Esophagus squamous epithelium (tissue), 4 donors: ENCODE results near the gene FAM53B.

Source experiments
- POLR2A ChIP-seq, 4 donors: fragments of 450-650 bp; IDR thresholded peaks; one replicate each; pipeline ENCODE4 v1.6.1; 2017; ENCODE audit warnings: antibody characterized with exemption in 4 of 4, mild to moderate bottlenecking in 4 of 4, moderate library complexity in 3 of 4
- TF ChIP-seq, protein P1 (sequence below), 6 experiments: fragments of 450-650 bp in 4 of 6; fragments of 200-600 bp in 2 of 6; sonication (generic) in 2 of 6; IDR thresholded peaks; one replicate each; pipeline ENCODE4 v1.5.1; 2016 to 2019; ENCODE audit warnings: antibody characterized with exemption in 6 of 6, mild to moderate bottlenecking in 4 of 6, moderate library complexity in 4 of 6

DNA sequence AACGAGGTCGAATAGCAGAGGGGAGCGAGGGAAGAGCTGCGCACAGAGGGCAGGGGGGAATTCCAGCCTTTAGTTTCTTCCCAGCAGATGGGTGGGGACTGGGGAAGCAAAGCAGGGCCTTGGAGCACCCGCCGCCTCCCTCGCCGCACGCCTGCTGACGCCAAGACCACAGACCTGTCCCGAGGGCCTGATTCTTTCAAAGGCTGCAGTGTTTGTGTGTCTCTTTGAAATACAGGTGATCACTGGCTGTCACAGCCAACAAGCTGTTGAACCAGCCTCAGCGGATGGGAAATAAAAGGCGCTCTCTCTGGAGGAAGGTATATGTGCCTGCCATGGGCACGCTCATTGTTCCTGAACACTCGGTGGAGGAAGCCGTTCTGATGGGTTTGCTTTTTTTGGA, 119.3 kb downstream of the FAM53B start:
- TF ChIP-seq, protein P1, sequence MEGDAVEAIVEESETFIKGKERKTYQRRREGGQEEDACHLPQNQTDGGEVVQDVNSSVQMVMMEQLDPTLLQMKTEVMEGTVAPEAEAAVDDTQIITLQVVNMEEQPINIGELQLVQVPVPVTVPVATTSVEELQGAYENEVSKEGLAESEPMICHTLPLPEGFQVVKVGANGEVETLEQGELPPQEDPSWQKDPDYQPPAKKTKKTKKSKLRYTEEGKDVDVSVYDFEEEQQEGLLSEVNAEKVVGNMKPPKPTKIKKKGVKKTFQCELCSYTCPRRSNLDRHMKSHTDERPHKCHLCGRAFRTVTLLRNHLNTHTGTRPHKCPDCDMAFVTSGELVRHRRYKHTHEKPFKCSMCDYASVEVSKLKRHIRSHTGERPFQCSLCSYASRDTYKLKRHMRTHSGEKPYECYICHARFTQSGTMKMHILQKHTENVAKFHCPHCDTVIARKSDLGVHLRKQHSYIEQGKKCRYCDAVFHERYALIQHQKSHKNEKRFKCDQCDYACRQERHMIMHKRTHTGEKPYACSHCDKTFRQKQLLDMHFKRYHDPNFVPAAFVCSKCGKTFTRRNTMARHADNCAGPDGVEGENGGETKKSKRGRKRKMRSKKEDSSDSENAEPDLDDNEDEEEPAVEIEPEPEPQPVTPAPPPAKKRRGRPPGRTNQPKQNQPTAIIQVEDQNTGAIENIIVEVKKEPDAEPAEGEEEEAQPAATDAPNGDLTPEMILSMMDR (IDR thresholded peaks at IDR 0.05), result no peak
- no peak for TF ChIP-seq POLR2A (IDR thresholded peaks at IDR 0.05)
